Muscle of leg (tissue), 11 donors: ENCODE results near the gene SLCO2B1. TPM values are rescaled to one million over a fixed set of nuclear protein-coding genes. Genes with fewer than 3 reads are reported as not detected.

ENCODE experiments used
- DNase-seq: peaks from one replicate; pipeline ENCODE4 v3.0.0; 2013
- H3K27ac ChIP-seq: one replicate; pipeline ENCODE4 v1.5.1; 2013; ENCODE audit warnings: mild to moderate bottlenecking, low read length, control low read depth
- H3K27me3 ChIP-seq: one replicate; pipeline ENCODE4 v1.6.1; 2013; ENCODE audit warnings: low read length; ENCODE audit not compliant: control insufficient read depth, insufficient read depth
- H3K36me3 ChIP-seq: one replicate; pipeline ENCODE4 v1.6.1; 2013; ENCODE audit warnings: low read length; ENCODE audit not compliant: control insufficient read depth, insufficient read depth
- H3K4me1 ChIP-seq: one replicate; pipeline ENCODE4 v1.6.1; 2013; ENCODE audit warnings: low read length; ENCODE audit not compliant: control insufficient read depth, insufficient read depth
- H3K4me3 ChIP-seq: one replicate; pipeline ENCODE4 v1.5.1; 2013; ENCODE audit warnings: low read length, control low read depth
- H3K9me3 ChIP-seq: replicated peaks from 2 replicates; pipeline ENCODE4 v1.6.1; 2013; ENCODE audit warnings: low read depth, low read length; ENCODE audit not compliant: control insufficient read depth
- WGBS: methylation state at CpG from one replicate; pipeline ENCODE4 v1.1.5; 2013; ENCODE audit warnings: missing lambda C conversion rate; ENCODE audit not compliant: insufficient coverage; 5-methylcytosine and 5-hydroxymethylcytosine counted together
- polyA plus RNA-seq, 8 donors: library from polyadenylated mRNA; unstranded; fragments of 120-200 nt; gene quantifications; one replicate each; pipeline versions ENCODE4 v1.2.1 to v1.2.3, GENCODE V29; 2013; ENCODE audit warnings: inconsistent platforms in 1 of 8, low replicate concordance in 1 of 8; ENCODE audit not compliant: insufficient read length in 8 of 8, insufficient read depth in 1 of 8
- total RNA-seq: library from RNA; stranded (reverse); fragments of 120-200 nt; gene quantifications from one replicate; pipeline ENCODE4 v1.2.4, GENCODE V29; 2013

Gene SLCO2B1
- total and polyA plus RNA-seq, 9 donors = 8.2 to 19.3 (median 12.7) TPM

DNA sequence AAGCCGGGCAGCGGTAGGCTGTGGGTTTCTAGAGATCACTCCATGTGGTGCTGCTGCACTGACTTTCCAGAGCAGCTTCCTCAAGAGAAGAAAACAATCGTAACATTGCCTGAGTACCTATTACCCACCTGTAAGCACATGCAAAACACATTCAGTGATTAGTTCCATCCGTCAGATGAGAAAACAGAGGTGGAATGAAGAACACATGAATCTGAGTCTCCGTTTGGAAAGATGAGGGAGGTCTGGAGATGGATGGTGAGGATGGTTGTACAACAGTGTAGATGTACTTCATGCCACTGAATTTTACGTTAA lies 7.5 kb upstream of the SLCO2B1 start:
- H3K4me1 ChIP-seq = peaks cover 30% of the 10 kb centered on the region
- H3K27me3 ChIP-seq = no peaks in the 10 kb centered on the region

DNA sequence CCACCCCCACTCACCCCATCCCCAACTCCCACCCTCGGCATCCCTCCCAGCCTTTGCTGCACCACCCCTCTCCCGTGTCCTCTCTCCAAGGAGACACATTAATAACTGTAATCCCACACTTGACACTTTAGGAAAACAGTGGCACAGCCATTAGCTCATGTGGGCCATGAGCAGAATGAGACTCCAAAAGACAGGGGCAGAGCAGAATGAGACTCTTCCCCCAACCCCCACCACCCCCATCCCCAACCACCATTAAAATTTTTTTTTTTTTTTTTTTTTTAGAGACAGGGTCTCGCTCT lies 6.2 kb upstream of the SLCO2B1 start:
- 0% methylated on average over 1 of the region's 3 CpGs for WGBS

More for the DNA sequence above, 7.5 kb upstream of the SLCO2B1 start:
- Histone ChIP-seq H3K9me3 (no peaks in the 10 kb centered on the region), H3K36me3 (no peaks in the 10 kb centered on the region), H3K27ac (peak overlapping the region; percentile 71), H3K4me3 (no peak overlapping the region)
- WGBS = 0% methylated on average over 2 of the region's 6 CpGs
- DNase-seq = no peak

DNA sequence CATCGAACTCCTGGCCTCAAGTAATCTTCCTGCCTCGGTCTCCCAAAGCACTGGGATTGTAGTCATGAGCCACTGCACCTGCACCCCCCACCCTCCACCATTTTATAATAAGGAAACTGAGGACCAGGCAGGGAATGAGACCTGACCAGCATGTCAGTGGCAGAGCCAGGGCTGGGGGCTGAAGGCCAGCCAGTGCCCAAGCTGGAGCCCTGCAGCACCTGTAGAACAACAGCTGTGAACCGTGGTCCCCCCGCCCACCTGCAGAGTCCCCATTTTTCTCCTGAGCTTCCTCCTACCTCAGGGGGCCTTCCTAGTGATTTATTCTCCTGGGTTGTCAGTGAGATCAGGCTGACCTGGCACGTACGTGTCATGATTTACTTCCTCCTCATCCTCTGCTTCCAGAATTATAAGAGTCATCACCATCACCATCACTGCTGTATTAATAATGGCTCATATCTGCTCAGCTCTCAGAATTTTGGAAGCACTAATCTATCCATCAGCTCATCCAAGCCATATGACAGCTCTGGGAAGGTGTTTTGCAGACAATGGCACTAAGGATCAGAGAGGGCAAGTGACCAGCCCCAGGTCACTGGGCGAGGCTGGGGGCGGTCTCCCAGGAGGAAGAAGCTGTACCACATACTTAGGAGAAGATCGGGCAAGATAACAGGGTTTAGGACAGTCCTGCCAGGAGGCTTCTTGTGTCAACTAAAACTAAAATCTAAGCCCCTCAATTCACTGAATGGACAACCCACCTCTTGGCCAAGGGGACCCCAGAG lies 5.5 kb upstream of the SLCO2B1 start:
- H3K27ac ChIP-seq = no peak overlapping the region
- peaks cover 30% of the 10 kb centered on the region for H3K4me1 ChIP-seq
- no peaks in the 10 kb centered on the region for H3K9me3 ChIP-seq
- H3K4me3 ChIP-seq = no peak overlapping the region
- no peaks in the 10 kb centered on the region for H3K27me3 ChIP-seq
- WGBS = 87% methylated on average over 5 of the region's 9 CpGs
- no peaks in the 10 kb centered on the region for H3K36me3 ChIP-seq
- no peak for DNase-seq

More for the DNA sequence above, 6.2 kb upstream of the SLCO2B1 start:
- no peak for DNase-seq
- H3K27me3 ChIP-seq = no peaks in the 10 kb centered on the region
- no peak overlapping the region for H3K27ac ChIP-seq
- peaks cover 30% of the 10 kb centered on the region for H3K4me1 ChIP-seq
- no peaks in the 10 kb centered on the region for H3K9me3 ChIP-seq
- H3K36me3 ChIP-seq = no peaks in the 10 kb centered on the region
- no peak overlapping the region for H3K4me3 ChIP-seq

DNA sequence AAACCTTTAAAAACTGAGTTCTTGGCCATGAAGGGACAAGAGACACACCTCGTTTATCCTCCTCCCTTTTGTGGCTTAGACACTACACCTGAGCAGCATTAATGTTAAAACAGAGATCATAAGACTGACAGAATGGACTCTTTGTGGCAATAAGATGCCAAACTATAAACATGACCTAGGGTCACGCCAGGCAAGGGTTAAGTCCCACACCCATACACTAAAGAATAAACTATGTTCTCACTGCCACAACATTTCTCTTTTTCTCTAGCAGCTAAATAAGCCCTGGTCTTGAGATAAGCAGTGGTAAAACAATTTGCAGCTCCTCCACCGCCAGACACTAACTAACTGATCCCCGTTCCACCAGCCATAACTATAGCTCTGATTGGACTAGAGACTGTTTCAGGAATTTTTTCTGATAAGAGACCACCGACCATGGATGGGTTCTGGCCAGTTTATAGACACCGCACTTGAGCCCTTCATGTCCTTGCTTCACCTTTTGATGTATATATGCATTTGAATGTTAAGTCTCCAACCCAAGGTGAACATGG lies 4.9 kb upstream of the SLCO2B1 start:
- peaks cover 29% of the 10 kb centered on the region for H3K4me1 ChIP-seq
- H3K36me3 ChIP-seq = no peaks in the 10 kb centered on the region
- DNase-seq = no peak
- H3K4me3 ChIP-seq = no peak overlapping the region
- H3K9me3 ChIP-seq = no peaks in the 10 kb centered on the region
- H3K27ac ChIP-seq = no peak overlapping the region
- no peaks in the 10 kb centered on the region for H3K27me3 ChIP-seq
- 29% methylated on average over 1 of the region's 6 CpGs for WGBS

DNA sequence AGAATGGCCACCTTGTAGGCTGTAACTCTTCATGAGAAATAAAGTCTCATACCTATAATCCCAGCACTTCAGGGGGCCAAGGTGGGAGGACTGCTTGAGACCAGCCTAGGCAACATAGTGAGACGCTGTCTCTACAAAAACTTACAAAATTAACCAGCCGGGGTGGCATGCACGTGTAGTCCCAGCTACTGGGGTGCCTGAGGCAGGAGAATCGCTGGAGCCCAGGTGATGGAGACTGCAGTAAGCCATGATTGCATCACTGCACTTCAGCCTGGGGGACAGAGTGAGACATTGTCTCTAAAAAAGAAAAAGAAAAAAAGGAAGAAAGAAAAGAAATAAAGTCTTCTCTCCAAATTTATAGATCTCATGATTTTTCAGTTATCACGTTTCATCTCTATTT lies 4.2 kb upstream of the SLCO2B1 start:
- 60% methylated on average over 1 of the region's 5 CpGs for WGBS
- DNase-seq = no peak
- H3K4me1 ChIP-seq = peaks cover 36% of the 10 kb centered on the region
- no peak overlapping the region for H3K27ac ChIP-seq
- H3K4me3 ChIP-seq = no peak overlapping the region
- no peaks in the 10 kb centered on the region for H3K36me3 ChIP-seq
- H3K27me3 ChIP-seq = peaks cover 2% of the 10 kb centered on the region
- H3K9me3 ChIP-seq = no peaks in the 10 kb centered on the region

- H3K27me3 ChIP-seq = peaks cover 2% of the 10 kb centered on the region
- no peak overlapping the region for H3K27ac ChIP-seq
- no peaks in the 10 kb centered on the region for H3K9me3 ChIP-seq
- no peaks in the 10 kb centered on the region for H3K36me3 ChIP-seq
- no peak overlapping the region for H3K4me3 ChIP-seq
- peaks cover 42% of the 10 kb centered on the region for H3K4me1 ChIP-seq
- no peak for DNase-seq
- 70% methylated on average over 2 of the region's 7 CpGs for WGBS
Observed at GRCh38 chr11:75147191-75147874, 3.6 kb upstream of the SLCO2B1 start.

- DNase-seq = peak; percentile 68
- peaks cover 42% of the 10 kb centered on the region for H3K4me1 ChIP-seq
- no peaks in the 10 kb centered on the region for H3K36me3 ChIP-seq
- WGBS = 79% methylated on average over 6 of the region's 9 CpGs
- H3K27me3 ChIP-seq = peaks cover 2% of the 10 kb centered on the region
- H3K27ac ChIP-seq = no peak overlapping the region
- no peak overlapping the region for H3K4me3 ChIP-seq
- no peaks in the 10 kb centered on the region for H3K9me3 ChIP-seq
Observed at GRCh38 chr11:75147875-75148263, 3.0 kb upstream of the SLCO2B1 start.

DNA sequence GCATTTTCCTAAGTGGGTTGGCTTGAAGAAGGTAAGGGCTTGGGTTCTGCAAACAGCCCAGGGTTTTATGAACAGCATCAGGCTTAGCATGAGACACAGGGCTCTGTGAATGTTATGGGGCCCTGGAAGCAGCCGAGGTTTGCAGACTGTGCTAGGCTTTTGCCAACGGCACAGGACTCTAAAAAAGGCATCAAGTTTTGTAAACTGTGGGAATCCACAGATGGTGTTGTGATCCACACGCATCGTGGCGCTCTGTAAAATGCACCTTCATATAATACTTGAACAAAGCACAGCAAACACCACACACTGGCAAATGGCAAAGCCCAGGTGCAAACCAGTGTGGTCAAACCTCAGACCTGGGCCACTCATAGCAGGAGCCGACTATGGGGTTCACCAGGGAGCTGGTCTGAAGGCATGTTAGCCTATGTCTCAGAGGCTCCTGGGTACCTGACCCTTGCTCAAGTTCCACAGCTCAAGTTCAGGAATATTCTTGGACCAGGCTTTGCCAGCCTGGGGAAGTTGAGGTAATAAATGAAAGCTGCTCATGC lies 2.4 kb upstream of the SLCO2B1 start:
- H3K27ac ChIP-seq = no peak overlapping the region
- peaks cover 42% of the 10 kb centered on the region for H3K4me1 ChIP-seq

GRCh38 chr11:75149766-75150465 lies 991 bp upstream of the SLCO2B1 start:
- Histone ChIP-seq H3K9me3 (no peaks in the 10 kb centered on the region), H3K36me3 (no peaks in the 10 kb centered on the region), H3K4me3 (no peak overlapping the region), H3K4me1 (peaks cover 43% of the 10 kb centered on the region), H3K27ac (no peak overlapping the region), H3K27me3 (peaks cover 2% of the 10 kb centered on the region)
- WGBS = no CpG with 5 or more reads among the region's 4 CpGs
- no peak for DNase-seq

More for the DNA sequence above, 2.4 kb upstream of the SLCO2B1 start:
- Histone ChIP-seq H3K36me3 (no peaks in the 10 kb centered on the region), H3K4me3 (no peak overlapping the region), H3K9me3 (no peaks in the 10 kb centered on the region), H3K27me3 (peaks cover 2% of the 10 kb centered on the region)
- WGBS = 58% methylated on average over 3 of the region's 6 CpGs
- DNase-seq = no peak
